Jurkat, Clone E6-1 (cell line): Measurements from ENCODE around the gene SH3GLB1. TPM values are rescaled to one million over a fixed set of nuclear protein-coding genes. Genes with fewer than 3 reads are reported as not detected.
"Not testable (repeated sequence)": the region's sequence is repeated elsewhere in the genome, so short reads cannot be mapped to it uniquely, and the experiment has no call there.

Experiments used
- DNase-seq: peaks from one replicate; pipeline ENCODE4 v3.0.0-alpha.2; 2011; ENCODE audit warnings: low read depth, low spot score
- H3K4me3 ChIP-seq: 2 replicates; pipeline ENCODE4 v1.5.1; 2011; ENCODE audit warnings: mild to moderate bottlenecking, low read length, control low read depth, moderate library complexity
- polyA plus RNA-seq: library from polyadenylated mRNA; unstranded; fragments of >200 nt; gene quantifications from one replicate; pipeline ENCODE4 v1.2.1, GENCODE V29; 2012; ENCODE audit warnings: missing spikeins; ENCODE audit not compliant: insufficient read length, insufficient read depth

SH3GLB1 gene
- polyA plus RNA-seq = 53.8 TPM

- H3K4me3 ChIP-seq = peak within 1 kb of the TSS; percentile 69
- peak; percentile 75 for DNase-seq
These were observed at the start of gene SH3GLB1 for GRCh38 chr1:86704458-86704971. Gene SH3GLB1, plus strand, starts transcription at chr1:86704576. Its CDS starts 324 bp downstream, at chr1:86704900.

GRCh38 chr1:86658381-86658780, 46.0 kb upstream of the SH3GLB1 start:
- DNase-seq, H3K4me3 ChIP-seq: not testable (repeated sequence)

GRCh38 chr1:86666368-86666767, 38.0 kb upstream of the SH3GLB1 start:
- no peak overlapping the region for H3K4me3 ChIP-seq
- DNase-seq = no peak

GRCh38 chr1:86687595-86687994, 16.8 kb upstream of the SH3GLB1 start:
- DNase-seq = no peak
- no peak overlapping the region for H3K4me3 ChIP-seq

- DNase-seq = no peak
These were observed 11.7 kb upstream of the SH3GLB1 start for GRCh38 chr1:86692641-86693040.

GRCh38 chr1:86695400-86695799, 9.0 kb upstream of the SH3GLB1 start:
- H3K4me3 ChIP-seq = no peak overlapping the region
- DNase-seq = no peak

More at GRCh38 chr1:86692641-86693040, 11.7 kb upstream of the SH3GLB1 start:
- H3K4me3 ChIP-seq = no peak overlapping the region

- DNase-seq = no peak
These were observed 7.9 kb upstream of the SH3GLB1 start for GRCh38 chr1:86696522-86696921.

GRCh38 chr1:86699186-86699585, 5.2 kb upstream of the SH3GLB1 start:
- no peak for DNase-seq
- H3K4me3 ChIP-seq = no peak overlapping the region

More at GRCh38 chr1:86696522-86696921, 7.9 kb upstream of the SH3GLB1 start:
- no peak overlapping the region for H3K4me3 ChIP-seq

GRCh38 chr1:86701731-86702130, 2.6 kb upstream of the SH3GLB1 start:
- no peak for DNase-seq

GRCh38 chr1:86702954-86703494, 1.4 kb upstream of the SH3GLB1 start:
- DNase-seq, H3K4me3 ChIP-seq: not testable (repeated sequence)

More at GRCh38 chr1:86701731-86702130, 2.6 kb upstream of the SH3GLB1 start:
- no peak overlapping the region for H3K4me3 ChIP-seq

- H3K4me3 ChIP-seq = peak overlapping the region; percentile 69
- peak; percentile 18 for DNase-seq
These were observed 499 bp upstream of the SH3GLB1 start for GRCh38 chr1:86703696-86704457.

- peak overlapping the region; percentile 69 for H3K4me3 ChIP-seq
- no peak for DNase-seq
These were observed 742 bp downstream of the SH3GLB1 start for GRCh38 chr1:86704972-86705664.

- no peak for DNase-seq
- peak overlapping the region; percentile 69 for H3K4me3 ChIP-seq
These were observed 1.2 kb downstream of the SH3GLB1 start for GRCh38 chr1:86705665-86705985.

- peak overlapping the region; percentile 69 for H3K4me3 ChIP-seq
- no peak for DNase-seq
These were observed 1.8 kb downstream of the SH3GLB1 start for GRCh38 chr1:86706018-86706635.

- no peak overlapping the region for H3K4me3 ChIP-seq
- no peak for DNase-seq
These were observed 4.5 kb downstream of the SH3GLB1 start for GRCh38 chr1:86708920-86709319.

- no peak overlapping the region for H3K4me3 ChIP-seq
- no peak for DNase-seq
These were observed 7.9 kb downstream of the SH3GLB1 start for GRCh38 chr1:86712088-86712860.

- no peak overlapping the region for H3K4me3 ChIP-seq
- DNase-seq = no peak
These were observed 9.1 kb downstream of the SH3GLB1 start for GRCh38 chr1:86713477-86713876.

GRCh38 chr1:86714159-86714558, 9.8 kb downstream of the SH3GLB1 start:
- no peak overlapping the region for H3K4me3 ChIP-seq

More at GRCh38 chr1:86714159-86714558, 9.8 kb downstream of the SH3GLB1 start:
- no peak for DNase-seq
